Epithelial cell of proximal tubule (primary cell): ENCODE measurements around the gene SEC14L5. TPM values are rescaled to one million over a fixed set of nuclear protein-coding genes. Genes with fewer than 3 reads are reported as not detected.

Source experiments
- DNase-seq: peaks from one replicate; pipeline ENCODE4 v3.0.0-alpha.2; 2011; ENCODE audit warnings: low read depth
- H3K4me3 ChIP-seq: 2 replicates; pipeline ENCODE4 v1.5.1; 2011; ENCODE audit warnings: low read depth, mild to moderate bottlenecking, low read length
- total RNA-seq: library from RNA; depleted of rRNA; stranded (reverse); fragments of >200 nt; gene quantifications from 2 replicates; pipeline ENCODE4 v1.2.3, GENCODE V29; 2015
- TF ChIP-seq, protein P1 (sequence below): conservative IDR thresholded peaks from 2 replicates; pipeline ENCODE4 v1.5.1; 2012; ENCODE audit warnings: low read depth, mild to moderate bottlenecking, low read length

Gene SEC14L5
- total RNA-seq, 1 donor from 2014 or later, result under 0.01 TPM

DNA sequence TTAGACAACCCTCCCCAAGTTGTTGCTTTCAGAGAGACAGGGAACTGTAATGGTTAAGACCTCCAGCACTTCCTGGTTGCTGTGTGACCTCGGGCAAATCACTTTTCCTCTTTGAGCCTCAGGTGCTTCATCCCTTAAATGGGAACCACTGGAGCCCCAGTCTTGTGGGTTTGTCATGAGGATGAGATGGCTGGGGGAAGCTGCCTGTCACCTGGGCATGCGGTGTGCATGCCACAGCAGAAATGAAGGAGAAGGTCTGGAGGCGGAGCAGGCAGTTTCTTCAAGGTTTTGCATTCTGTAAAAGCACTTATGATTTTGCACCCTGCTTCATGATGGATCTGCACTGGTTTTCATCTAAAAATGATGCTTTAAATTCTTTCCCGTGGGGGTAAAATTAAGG lies 53.5 kb downstream of the SEC14L5 start:
- no peak for DNase-seq
- no peak overlapping the region for H3K4me3 ChIP-seq
- TF ChIP-seq, protein P1, sequence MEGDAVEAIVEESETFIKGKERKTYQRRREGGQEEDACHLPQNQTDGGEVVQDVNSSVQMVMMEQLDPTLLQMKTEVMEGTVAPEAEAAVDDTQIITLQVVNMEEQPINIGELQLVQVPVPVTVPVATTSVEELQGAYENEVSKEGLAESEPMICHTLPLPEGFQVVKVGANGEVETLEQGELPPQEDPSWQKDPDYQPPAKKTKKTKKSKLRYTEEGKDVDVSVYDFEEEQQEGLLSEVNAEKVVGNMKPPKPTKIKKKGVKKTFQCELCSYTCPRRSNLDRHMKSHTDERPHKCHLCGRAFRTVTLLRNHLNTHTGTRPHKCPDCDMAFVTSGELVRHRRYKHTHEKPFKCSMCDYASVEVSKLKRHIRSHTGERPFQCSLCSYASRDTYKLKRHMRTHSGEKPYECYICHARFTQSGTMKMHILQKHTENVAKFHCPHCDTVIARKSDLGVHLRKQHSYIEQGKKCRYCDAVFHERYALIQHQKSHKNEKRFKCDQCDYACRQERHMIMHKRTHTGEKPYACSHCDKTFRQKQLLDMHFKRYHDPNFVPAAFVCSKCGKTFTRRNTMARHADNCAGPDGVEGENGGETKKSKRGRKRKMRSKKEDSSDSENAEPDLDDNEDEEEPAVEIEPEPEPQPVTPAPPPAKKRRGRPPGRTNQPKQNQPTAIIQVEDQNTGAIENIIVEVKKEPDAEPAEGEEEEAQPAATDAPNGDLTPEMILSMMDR, result no peak

DNA sequence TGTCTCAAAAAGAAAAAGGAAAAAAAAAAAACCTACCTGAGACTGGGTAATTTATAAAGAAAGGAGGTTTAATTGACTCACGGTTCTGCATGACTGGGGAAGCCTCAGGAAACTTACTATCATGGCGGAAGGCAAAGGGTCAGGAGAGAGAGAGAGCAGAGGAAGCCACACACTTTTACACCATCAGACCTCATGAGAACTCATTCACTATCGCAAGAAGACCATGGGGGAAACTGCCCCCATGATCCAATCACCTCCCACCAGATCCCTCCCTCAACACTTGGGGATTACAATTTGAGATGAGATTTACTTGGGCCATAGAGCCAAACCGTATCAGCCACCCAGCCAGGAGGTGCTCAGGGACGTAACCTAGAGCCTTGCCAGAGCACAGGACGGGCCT lies 54.8 kb downstream of the SEC14L5 start:
- no peak for DNase-seq
- TF ChIP-seq, protein P1, result no peak
- H3K4me3 ChIP-seq, result no peak overlapping the region

DNA sequence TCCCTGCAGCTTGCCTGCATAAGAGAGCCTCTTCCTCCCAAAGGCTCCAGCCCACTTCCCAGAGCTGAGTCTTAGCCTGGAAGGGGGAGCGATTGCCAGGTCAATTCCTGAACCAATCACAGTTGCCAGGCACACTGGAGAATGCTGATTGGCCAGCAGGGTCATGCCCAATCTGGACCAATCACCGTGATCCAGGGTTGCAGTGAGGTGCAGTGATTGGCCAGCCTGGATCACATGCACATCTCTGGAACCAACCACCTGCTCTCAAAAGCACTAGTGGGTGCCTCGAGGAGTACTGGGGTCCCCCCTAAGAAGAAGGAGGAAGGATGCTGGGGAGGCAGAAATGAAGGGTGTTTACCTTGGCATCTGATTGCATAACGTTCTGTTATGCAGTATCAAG lies 57.2 kb downstream of the SEC14L5 start:
- TF ChIP-seq, protein P1, result no peak
- DNase-seq, result no peak

DNA sequence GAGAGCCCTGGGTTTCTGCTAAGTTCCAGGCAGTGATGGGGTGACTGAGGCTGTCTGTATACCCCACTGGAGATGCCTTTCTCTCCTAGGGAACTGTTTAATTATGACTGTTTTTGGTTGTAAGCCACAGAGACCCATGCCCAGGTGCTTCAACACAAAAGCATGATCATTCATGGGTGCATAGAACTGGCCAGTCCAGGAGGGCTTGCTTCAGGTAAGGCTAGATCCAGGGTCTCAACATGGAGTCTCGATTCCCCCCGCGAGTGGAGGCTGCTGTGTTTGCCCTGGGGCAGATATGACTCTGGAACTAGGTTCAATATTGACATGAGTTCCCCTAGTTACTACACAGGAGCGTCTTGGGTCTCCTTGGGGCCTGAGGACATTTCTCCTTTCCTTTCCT lies 57.8 kb downstream of the SEC14L5 start:
- TF ChIP-seq, protein P1, result no peak
- no peak for DNase-seq
- no peak overlapping the region for H3K4me3 ChIP-seq

More for the DNA sequence above, 57.2 kb downstream of the SEC14L5 start:
- no peak overlapping the region for H3K4me3 ChIP-seq

DNA sequence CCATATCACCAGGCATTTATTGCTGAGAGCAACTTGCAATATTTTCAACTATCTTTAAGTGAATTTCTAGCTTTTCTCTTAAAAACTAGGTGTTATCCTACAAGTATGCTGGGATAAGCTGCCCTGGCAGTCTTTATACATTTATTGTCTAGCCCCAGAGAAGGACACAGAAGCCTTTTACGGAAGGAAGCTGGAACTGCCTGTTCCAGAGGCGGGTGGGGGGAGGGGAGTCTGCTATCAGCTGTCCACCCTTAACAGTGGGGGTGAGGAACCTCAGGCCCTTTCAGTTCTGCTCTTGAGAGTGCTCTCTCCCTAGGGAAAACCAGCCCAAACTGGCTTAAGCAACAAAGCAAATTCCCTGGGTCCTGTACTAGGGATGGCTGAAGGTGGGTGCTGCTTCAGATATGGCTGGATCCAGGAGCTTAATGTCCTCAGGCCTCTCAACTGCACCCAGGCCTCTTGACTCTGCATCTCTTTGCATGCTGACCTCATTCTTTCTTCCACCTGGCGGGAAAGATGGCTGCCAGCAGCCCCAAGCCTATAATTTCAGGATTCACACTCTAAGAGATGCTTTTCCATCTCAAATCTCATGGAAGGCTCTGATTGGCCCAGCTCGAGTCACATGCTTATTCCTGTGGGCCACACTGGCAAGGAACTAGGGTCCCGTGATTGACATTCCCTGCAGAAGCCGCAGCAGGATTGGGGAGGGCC lies 59.0 kb downstream of the SEC14L5 start:
- no peak for DNase-seq
- no peak overlapping the region for H3K4me3 ChIP-seq
- TF ChIP-seq, protein P1, result no peak

- TF ChIP-seq, protein P1, result no peak
- no peak overlapping the region for H3K4me3 ChIP-seq
- DNase-seq, result no peak
Observed at GRCh38 chr16:5017678-5017969, 59.5 kb downstream of the SEC14L5 start.

GRCh38 chr16:5018793-5019192 lies 60.7 kb downstream of the SEC14L5 start:
- no peak for DNase-seq
- TF ChIP-seq, protein P1, result no peak
- H3K4me3 ChIP-seq, result no peak overlapping the region
